Panc1 (cell line): ENCODE measurements around the gene CHMP5. TPM values are rescaled to one million over a fixed set of nuclear protein-coding genes. Genes with fewer than 3 reads are reported as not detected.

Experiments used
- ATAC-seq: fragments of 200-7000 bp; cut with Tn5 transposase; 2 replicates; pipeline ENCODE4 v1.9.1; 2020; ENCODE audit warnings: mild to moderate bottlenecking, moderate library complexity
- BruUV-seq: library from RNA; stranded (reverse); fragments of 400-500 nt; replicated peaks from 2 replicates; lab custom pipeline; 2021; lab: Mats Ljungman, UMichigan
- CTCF ChIA-PET: fragments of 300-600 bp; sonication (Branson Sonifier 250); formaldehyde crosslinking; loops from one replicate; lab custom pipeline; 2022; ENCODE audit warnings: antibody characterized with exemption; lab: Charles Lee
- POLR2A ChIA-PET: fragments of 300-600 bp; sonication (Branson Sonifier 250); formaldehyde crosslinking; loops from one replicate; lab custom pipeline; 2022; ENCODE audit warnings: antibody characterized with exemption; lab: Charles Lee
- DNase-seq: peaks from one replicate; pipeline ENCODE4 v3.0.0-alpha.2; 2010; ENCODE audit warnings: low read depth, low spot score
- H3K27ac ChIP-seq: 2 replicates; pipeline ENCODE4 v1.5.1; 2011; ENCODE audit warnings: mild to moderate bottlenecking, low read length, inconsistent platforms
- H3K27me3 ChIP-seq: fragments of 200-500 bp; sonication (Bioruptor generic); 2 replicates; pipeline ENCODE4 v1.6.0; 2014; ENCODE audit warnings: low read length, inconsistent platforms; ENCODE audit not compliant: control insufficient read depth, insufficient read depth
- H3K36me3 ChIP-seq: fragments of 200-500 bp; sonication (Bioruptor generic); 2 replicates; pipeline ENCODE4 v1.5.1; 2014; ENCODE audit warnings: inconsistent platforms, mild to moderate bottlenecking, low read length, moderate library complexity; ENCODE audit not compliant: control insufficient read depth, insufficient read depth
- H3K4me1 ChIP-seq: 2 replicates; pipeline ENCODE4 v1.5.1; 2011; ENCODE audit warnings: inconsistent platforms, mild to moderate bottlenecking, low read length, moderate library complexity; ENCODE audit not compliant: control insufficient read depth, insufficient read depth
- H3K4me3 ChIP-seq, 2 experiments: 2 replicates each; pipeline ENCODE4 v1.5.1; 2011 to 2012; ENCODE audit warnings: low read depth in 2 of 2, low read length in 2 of 2, mild to moderate bottlenecking in 2 of 2, inconsistent platforms in 1 of 2, moderate library complexity in 1 of 2
- H3K9me3 ChIP-seq: fragments of 200-500 bp; sonication (Bioruptor generic); 2 replicates; pipeline ENCODE4 v1.5.1; 2014; ENCODE audit warnings: low read depth, mild to moderate bottlenecking, inconsistent platforms, low read length, moderate library complexity; ENCODE audit not compliant: control insufficient read depth, insufficient read depth
- CTCF ChIP-seq: fragments of 450-650 bp; IDR thresholded peaks from 2 replicates; pipeline ENCODE4 v1.5.1; 2017; ENCODE audit warnings: mild to moderate bottlenecking
- POLR2AphosphoS5 ChIP-seq: IDR thresholded peaks from 2 replicates; pipeline ENCODE4 v1.6.1; 2012; ENCODE audit warnings: mild to moderate bottlenecking, low read depth, low read length, moderate library complexity
- REST ChIP-seq, 2 experiments: IDR thresholded peaks; 2 replicates each; pipeline ENCODE4 v1.6.1; 2011 to 2012; ENCODE audit warnings: low read depth in 2 of 2, control low read depth in 1 of 2, low read length in 1 of 2, mild to moderate bottlenecking in 1 of 2, moderate library complexity in 1 of 2; ENCODE audit not compliant: insufficient read depth in 1 of 2
- SIN3A ChIP-seq: IDR thresholded peaks from 2 replicates; pipeline ENCODE4 v1.6.1; 2012; ENCODE audit warnings: low read depth, mild to moderate bottlenecking, low read length, moderate library complexity, borderline replicate concordance; ENCODE audit not compliant: insufficient read depth
- TCF7L2 ChIP-seq: IDR thresholded peaks from 2 replicates; pipeline ENCODE4 v1.6.1; 2011; ENCODE audit warnings: mild to moderate bottlenecking, low read depth, low read length, inconsistent platforms
- in situ Hi-C: cut with HindIII; loops from 2 replicates; pipeline ENCODE4 v1.10.0; 2016; ENCODE audit warnings: low sequenced_read_pairs, low pct_unique_long_range_greater_than_20kb
- intact Hi-C: fragments of 100-400 bp; cut with micrococcal nuclease; formaldehyde crosslinking; loops from one replicate; pipeline ENCODE4 v1.10.0; 2022; ENCODE audit not compliant: unreplicated experiment
- total RNA-seq: library from RNA; stranded (reverse); gene quantifications from one replicate; pipeline ENCODE4 v1.2.1, GENCODE V29; 2021; ENCODE audit not compliant: unreplicated experiment

Gene CHMP5
- total RNA-seq, 1 experiment from 2014 or later = 74.5 TPM

DNA sequence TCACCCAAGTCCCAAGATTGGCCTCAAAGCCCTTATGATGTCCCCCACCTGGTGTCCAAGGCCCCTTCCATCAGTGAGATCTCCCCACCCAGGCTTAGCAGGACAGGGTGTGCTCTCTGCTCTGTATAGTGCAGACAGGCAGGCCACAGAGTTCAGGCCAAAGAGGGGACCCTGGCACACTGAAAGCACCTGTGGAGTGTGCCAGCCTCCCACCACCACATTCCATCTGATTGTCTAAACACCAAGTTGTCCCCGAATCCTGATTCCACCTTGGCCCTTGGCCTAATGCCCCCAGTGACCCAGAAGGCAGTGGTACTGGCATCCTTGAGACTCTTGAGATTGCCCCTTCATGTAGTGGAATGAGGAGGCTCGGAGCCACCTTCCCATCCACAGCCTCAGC is 19.5 kb upstream of the CHMP5 start:
- in situ Hi-C loops (no loop called here), intact Hi-C loops (no loop called here)
- ChIA-PET POLR2A (no interaction called here), CTCF (no interaction called here)
- no peaks in the 10 kb centered on the region for H3K27me3 ChIP-seq
- no peaks in the 10 kb centered on the region for H3K4me1 ChIP-seq
- no peaks in the 10 kb centered on the region for H3K36me3 ChIP-seq
- DNase-seq (no peak), ATAC-seq (no peak)
- TF ChIP-seq POLR2AphosphoS5 (no peak), CTCF (no peak), SIN3A (no peak), TCF7L2 (no peak), REST (IDR thresholded peaks at IDR 0.05; ENCODE audit: insufficient read depth in 1 of 2, low read depth in 2 of 2, low read length in 1 of 2) (no peak)
- no peaks in the 10 kb centered on the region for H3K9me3 ChIP-seq
- H3K27ac ChIP-seq = no peak overlapping the region
- BruUV-seq = no TSS peak
- H3K4me3 ChIP-seq = no peak overlapping the region

- ATAC-seq (no peak), DNase-seq (no peak)
- TF ChIP-seq SIN3A (no peak), CTCF (no peak), TCF7L2 (no peak), POLR2AphosphoS5 (no peak), REST (IDR thresholded peaks at IDR 0.05; ENCODE audit: insufficient read depth in 1 of 2, low read depth in 2 of 2, low read length in 1 of 2) (no peak)
- H3K9me3 ChIP-seq = no peaks in the 10 kb centered on the region
- intact Hi-C loops = no loop called here
- BruUV-seq = no TSS peak
- no peaks in the 10 kb centered on the region for H3K4me1 ChIP-seq
- no peaks in the 10 kb centered on the region for H3K27me3 ChIP-seq
- H3K27ac ChIP-seq = no peak overlapping the region
- ChIA-PET CTCF (no interaction called here), POLR2A (no interaction called here)
- in situ Hi-C loops = no loop called here
- H3K4me3 ChIP-seq = no peak overlapping the region
- H3K36me3 ChIP-seq = no peaks in the 10 kb centered on the region
These were observed 18.5 kb upstream of the CHMP5 start for GRCh38 chr9:33246269-33246860.
